ENCODE results near the gene FBXL5.
"Not testable (repeated sequence)": the region's sequence is repeated elsewhere in the genome, so short reads cannot be mapped to it uniquely, and the experiment has no call there.

Gene FBXL5

GRCh38 chr4:15648600-15648999 is 6.6 kb downstream of the FBXL5 start:
- no peak for DNase-seq

DNA sequence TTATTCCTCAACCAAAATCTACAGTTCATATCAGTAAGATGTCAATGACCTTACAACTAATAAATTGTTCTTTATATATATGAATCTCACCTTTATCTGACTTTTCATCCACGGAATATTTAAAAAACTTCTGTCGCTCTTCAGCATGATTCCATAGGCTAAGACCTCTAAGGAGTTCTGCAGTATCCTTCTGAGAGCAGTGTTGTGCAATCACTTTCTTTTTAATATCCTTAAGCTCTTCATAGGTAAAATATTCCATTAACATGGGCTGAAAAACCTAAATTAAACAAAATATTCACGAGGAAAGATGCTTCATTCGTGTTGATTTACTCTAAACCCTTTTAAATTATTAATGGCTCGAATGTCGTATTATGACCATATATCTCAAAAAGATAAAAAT is 16.7 kb downstream of the FBXL5 start:
- no peak for DNase-seq

GRCh38 chr4:15636818-15637217 is 18.3 kb downstream of the FBXL5 start:
- DNase-seq, result no peak

- not testable (repeated sequence) for DNase-seq
These were observed 37.8 kb downstream of the FBXL5 start for GRCh38 chr4:15617407-15617806.

DNA sequence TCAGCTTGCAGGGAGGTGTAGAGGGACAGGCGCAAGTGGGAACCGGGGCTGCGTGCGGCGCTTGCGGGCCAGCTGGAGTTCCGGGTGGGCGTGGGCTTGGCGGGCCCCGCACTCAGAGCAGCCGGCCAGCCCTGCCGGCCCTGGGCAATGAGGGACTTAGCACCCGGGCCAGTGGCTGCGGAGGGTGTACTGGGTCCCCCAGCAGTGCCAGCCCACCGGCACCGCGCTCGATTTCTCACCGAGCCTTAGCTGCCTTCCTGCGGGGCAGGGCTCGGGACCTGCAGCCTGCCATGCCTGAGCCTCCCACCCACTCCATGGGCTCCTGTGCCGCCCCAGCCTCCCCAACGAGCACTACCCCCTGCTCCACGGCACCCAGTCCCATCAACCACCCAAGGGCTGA is 40.3 kb downstream of the FBXL5 start:
- not testable (repeated sequence) for DNase-seq

GRCh38 chr4:15612136-15612535 is 43.0 kb downstream of the FBXL5 start:
- DNase-seq, result no peak

- DNase-seq, result no peak
These were observed 44.3 kb downstream of the FBXL5 start for GRCh38 chr4:15610855-15611254.

DNA sequence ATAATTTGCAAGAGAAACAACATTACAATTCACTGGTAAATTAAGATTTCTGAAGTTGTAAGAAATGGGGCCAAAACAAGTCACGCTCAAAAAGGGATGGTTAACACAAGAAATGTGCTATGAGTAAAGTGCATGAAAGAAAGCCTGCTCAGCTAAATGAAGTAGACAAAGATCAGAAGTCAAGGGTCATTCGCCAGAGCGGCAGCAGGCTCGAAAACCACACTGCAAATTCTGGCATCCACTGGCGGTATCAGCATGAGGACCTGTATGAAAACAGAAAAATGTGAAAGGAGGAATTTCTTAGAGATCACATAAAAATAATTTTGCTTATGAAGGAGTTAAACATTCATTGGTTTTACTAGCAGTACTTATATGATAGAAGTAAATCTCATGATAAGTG is 49.6 kb downstream of the FBXL5 start:
- no peak for DNase-seq

DNA sequence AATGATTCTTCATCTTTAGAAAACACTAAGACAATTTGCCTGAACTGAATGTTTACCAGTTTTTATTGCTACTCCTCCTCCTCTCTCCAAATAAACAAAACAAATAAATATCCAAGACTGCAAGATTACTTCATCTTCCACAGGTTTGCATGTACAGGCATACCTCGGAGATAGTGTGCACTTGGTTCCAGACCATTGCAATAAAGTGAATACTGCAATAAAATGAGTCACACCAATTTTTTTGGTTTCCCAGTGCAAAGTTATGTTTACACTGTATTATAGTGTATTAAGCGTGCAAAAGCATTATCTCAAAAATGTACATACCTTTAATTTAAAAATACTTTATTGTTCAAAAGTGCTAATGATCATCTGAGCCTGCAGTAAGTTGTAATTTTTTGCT is 53.3 kb downstream of the FBXL5 start:
- DNase-seq, result no peak

DNA sequence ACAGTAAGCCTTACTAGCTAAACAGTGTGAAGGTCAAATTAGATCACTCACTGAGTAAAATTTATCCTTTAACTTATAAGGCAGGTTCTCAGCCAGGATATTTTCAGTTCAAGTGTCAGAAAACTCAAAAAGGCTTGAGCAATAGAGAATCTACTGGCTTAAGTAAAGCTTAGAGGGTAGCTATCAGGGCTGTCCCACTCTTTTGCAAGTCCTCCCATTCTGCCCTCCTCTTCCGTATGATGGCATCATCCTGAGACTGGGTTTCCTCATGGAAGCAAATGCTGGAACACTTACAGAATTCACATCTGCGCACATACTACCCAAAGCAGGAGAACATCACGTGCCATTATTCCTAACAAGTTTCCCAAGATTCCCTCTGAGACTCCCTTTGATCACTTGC is 55.0 kb downstream of the FBXL5 start:
- no peak for DNase-seq

DNA sequence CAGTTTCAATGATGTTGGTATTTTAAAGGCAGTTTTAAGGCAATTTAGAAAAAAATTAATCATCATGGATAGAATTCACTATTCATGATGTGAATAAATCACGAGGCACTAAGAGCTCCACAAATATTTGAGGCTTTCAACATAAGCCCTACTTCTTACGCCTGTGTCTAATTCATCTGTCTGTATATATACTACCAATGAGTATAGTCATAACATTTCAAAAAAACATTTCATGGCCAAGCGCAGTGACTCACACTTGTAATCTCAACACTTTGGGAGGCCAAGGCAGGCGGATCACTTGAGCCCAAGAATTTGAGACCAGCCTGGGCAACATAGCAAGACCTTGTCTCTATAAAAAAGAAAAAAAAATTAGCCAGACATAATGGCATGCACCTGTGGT is 56.5 kb downstream of the FBXL5 start:
- DNase-seq, result peak; percentile 50

GRCh38 chr4:15592799-15593198 is 62.4 kb downstream of the FBXL5 start:
- no peak for DNase-seq

DNA sequence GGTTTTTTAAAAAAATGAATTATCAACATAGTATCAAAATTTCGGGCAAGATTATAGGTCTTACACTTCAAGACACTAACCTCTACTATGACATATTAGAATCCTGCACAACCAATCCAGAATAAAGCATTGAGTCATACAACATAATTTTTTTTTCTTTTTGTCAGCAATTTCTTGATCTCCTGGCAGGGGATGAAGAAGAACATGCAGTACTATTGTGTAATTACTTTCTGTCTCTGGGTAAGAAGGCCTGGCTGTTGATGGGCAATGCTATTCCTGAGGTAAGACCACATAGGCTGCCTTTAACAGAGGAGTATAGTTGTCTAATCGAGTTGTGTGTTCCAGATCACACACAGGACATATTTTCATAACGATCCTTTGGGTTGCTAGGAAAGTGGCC is 67.5 kb downstream of the FBXL5 start:
- DNase-seq, result no peak

- peak; percentile 11 for DNase-seq
These were observed 69.1 kb downstream of the FBXL5 start for GRCh38 chr4:15586066-15586465.

DNA sequence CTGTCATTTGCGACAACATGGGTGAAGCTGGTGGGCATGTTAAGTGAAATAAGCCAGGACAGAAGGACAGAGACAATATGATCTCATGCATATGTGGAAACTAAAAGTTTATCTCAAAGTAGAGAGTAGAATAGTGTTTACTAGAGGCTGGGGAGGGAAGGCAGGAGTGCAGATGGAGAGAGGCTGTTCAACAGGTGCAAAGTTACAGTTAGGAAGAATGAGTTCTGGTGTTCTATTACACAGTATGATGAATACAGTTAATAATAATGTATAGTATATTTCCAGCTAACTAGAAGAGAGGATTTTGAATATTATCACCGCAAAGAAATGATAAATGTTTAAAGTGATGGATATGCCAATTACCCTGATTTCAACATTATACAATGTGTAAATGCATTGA is 69.8 kb downstream of the FBXL5 start:
- DNase-seq, result no peak

GRCh38 chr4:15584785-15585184 is 70.4 kb downstream of the FBXL5 start:
- DNase-seq, result no peak

DNA sequence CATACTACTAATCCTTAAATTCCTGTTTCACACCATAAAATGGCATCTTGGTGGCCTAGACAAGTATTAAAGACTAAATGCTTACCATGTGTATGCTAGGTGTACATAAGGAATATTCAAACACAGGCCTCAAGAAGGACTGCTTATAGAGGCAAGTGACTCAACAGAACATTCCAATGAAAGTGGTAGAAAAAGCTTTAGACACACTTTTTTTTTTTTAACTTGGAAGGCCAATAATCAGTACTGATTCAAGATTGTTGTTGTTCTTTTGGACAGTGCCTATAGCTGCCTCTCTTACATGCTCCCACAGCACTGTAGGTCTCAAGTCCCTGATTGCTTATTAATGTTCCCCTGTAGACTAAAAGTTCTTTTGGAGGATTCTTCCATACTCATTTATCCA is 77.6 kb downstream of the FBXL5 start:
- DNase-seq, result peak; percentile 11

DNA sequence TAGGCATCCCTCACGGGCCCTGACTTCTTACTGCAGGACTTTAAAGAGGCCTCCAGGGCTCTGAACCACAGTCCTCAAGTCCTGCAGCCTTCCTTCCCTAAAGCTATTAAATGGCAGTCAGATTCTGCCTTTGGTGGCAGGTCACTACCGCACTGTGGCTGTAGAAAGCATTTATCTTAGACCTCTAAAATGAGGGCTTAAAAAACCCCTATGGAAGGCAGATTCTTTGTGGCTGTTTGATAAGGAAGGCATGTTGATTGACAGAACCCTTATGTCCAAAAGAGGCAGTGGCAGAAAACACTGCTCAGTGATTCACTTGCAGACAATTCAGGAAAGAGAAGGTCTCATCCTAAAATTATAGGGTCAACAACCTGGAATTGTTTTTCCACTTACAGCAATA is 79.2 kb downstream of the FBXL5 start:
- DNase-seq, result no peak

GRCh38 chr4:15569746-15570145 is 85.4 kb downstream of the FBXL5 start:
- no peak for DNase-seq

DNA sequence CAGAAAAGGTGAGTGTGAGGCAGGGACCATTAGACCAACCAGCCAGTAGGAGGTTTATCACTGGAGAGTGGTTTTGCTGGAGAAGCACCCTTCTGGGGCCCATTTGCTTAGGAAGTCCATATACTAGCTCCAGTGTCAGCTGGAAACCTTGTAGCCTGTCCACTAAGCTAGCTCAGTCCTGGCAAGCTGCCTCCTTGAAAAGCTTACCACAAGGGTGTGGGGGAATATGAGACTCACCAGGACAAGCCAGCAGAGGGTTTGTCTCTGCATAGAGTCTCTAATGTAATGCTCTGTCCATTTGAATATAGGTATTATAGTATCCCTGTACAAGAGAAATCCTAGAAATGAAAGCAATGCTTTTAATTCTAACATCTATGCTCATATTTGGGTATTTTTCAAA is 86.3 kb downstream of the FBXL5 start:
- no peak for DNase-seq

DNA sequence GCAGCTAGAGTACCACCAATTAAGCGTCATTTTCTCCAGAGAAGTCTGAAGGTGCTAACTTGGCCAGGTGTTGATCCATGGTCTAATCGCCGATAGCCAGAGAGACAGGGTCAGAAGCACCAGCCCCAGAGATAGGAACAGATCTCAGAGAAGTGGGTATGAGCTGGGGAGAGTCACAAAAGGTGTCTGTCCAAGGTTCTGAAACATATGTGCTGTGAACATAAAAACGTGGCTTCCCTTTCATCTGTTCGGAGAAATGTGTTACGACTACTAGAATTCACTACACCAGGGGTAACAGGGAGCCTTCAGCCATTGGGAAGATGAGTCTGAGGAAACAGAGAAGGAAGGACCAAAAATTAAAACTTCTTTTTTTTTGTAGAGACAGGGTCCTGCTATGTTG is 91.3 kb downstream of the FBXL5 start:
- DNase-seq, result no peak

- no peak for DNase-seq
These were observed 92.5 kb downstream of the FBXL5 start for GRCh38 chr4:15562623-15563022.

DNA sequence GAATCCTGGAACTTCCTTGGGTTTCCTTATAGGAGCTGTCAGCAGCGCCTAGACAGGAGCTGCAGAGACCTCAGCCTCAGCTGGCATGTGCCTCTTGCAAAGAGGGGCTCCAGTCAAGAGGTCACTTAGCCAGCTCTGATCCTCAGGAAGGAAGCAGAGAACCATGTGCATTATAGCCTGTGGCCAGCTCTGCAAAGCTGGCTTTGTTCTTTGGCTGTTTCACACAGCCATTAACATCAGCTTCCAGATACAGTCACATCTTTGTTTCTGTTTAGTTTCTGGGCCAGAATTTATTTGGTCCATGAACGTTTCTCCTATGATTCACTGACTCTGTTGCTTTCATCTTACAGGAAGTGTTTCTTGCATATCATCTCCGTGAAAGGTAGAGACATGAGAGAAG is 93.0 kb downstream of the FBXL5 start:
- DNase-seq, result no peak

GRCh38 chr4:15558561-15558960 is 96.6 kb downstream of the FBXL5 start:
- DNase-seq, result no peak

GRCh38 chr4:15557786-15558550 is 97.2 kb downstream of the FBXL5 start:
- DNase-seq, result no peak
